Prostate gland (tissue), 2 donors: ENCODE data around the gene RPP14. TPM values are rescaled to one million over a fixed set of nuclear protein-coding genes. Genes with fewer than 3 reads are reported as not detected.

Experiments
- DNase-seq: peaks from one replicate; pipeline ENCODE4 v3.0.0-alpha.2; 2019; ENCODE audit warnings: low spot score
- H3K27ac ChIP-seq, 2 donors: fragments of 200-600 bp; sonication (generic); 2 replicates each; pipeline ENCODE4 v1.5.1; 2017 to 2019
- H3K27me3 ChIP-seq: fragments of 200-600 bp; sonication (generic); replicated peaks from 2 replicates; pipeline ENCODE4 v1.5.1; 2019; ENCODE audit not compliant: insufficient read depth
- H3K36me3 ChIP-seq, 2 donors: fragments of 200-600 bp; sonication (generic); 1 replicate in 1 of 2; 2 replicates in 1 of 2; pipeline versions ENCODE4 v1.5.1 to v1.8.1; 2017 to 2019
- H3K4me1 ChIP-seq: fragments of 200-600 bp; sonication (generic); replicated peaks from 2 replicates; pipeline ENCODE4 v1.5.1; 2019
- H3K4me3 ChIP-seq, 2 donors: fragments of 200-600 bp; sonication (generic); 2 replicates each; pipeline ENCODE4 v1.5.1; 2017 to 2019
- H3K9me3 ChIP-seq: fragments of 200-600 bp; sonication (generic); 2 replicates; pipeline ENCODE4 v1.5.1; 2017
- POLR2A ChIP-seq: fragments of 450-650 bp; IDR thresholded peaks from one replicate; pipeline ENCODE4 v1.6.1; 2016; ENCODE audit warnings: antibody characterized with exemption, mild to moderate bottlenecking
- POLR2AphosphoS5 ChIP-seq: sonication (generic); formaldehyde crosslinking; IDR thresholded peaks from one replicate; pipeline ENCODE4 v1.6.1; 2017; ENCODE audit warnings: antibody characterized with exemption
- WGBS: methylation state at CpG from one replicate; pipeline ENCODE4 v1.1.5; 2018; 5-methylcytosine and 5-hydroxymethylcytosine counted together
- intact Hi-C: fragments of 100-400 bp; cut with DNase I; formaldehyde crosslinking; loops from one replicate; pipeline ENCODE4 v1.14.2; 2022
- total RNA-seq, 2 donors: library from RNA; depleted of rRNA; stranded (reverse); fragments of >200 nt; gene quantifications; one replicate each; pipeline ENCODE4 v1.1.0, GENCODE V29; 2016
- TF ChIP-seq, protein P1 (sequence below), 4 experiments: fragments of 200-600 bp in 2 of 4; fragments of 450-650 bp in 2 of 4; sonication (generic) in 2 of 4; IDR thresholded peaks; 1 replicate in 3 of 4; 2 replicates in 1 of 4; pipeline ENCODE4 v1.5.1; 2016 to 2019; ENCODE audit warnings: antibody characterized with exemption in 4 of 4, mild to moderate bottlenecking in 2 of 4, moderate library complexity in 2 of 4

RPP14 gene
- total RNA-seq, 2 donors from 2014 or later, result 7.1 to 12.5 TPM

DNA sequence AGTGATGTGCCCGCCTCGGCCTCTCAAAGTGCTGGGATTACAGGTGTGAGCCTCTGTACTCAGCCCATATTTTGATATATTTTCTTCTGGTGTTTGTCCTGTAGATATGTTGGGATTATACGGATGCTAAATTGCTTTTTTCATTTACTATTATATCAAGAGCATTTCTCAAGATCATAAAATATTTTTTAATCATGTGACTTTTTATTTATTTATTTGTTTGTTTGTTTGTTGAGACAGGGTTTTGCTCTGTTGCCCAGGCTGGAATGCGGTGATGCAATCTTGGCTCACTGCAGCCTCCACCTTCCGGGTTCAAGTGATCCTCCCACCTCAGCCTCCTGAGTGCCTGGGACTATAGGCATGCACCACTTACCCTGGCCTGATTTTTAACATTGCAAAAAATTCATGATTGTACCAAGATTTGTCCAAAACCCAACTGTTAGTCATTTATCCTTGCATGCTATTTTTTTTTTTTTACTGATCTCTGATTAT lies 23.9 kb downstream of the RPP14 start:
- TF ChIP-seq, protein P1, sequence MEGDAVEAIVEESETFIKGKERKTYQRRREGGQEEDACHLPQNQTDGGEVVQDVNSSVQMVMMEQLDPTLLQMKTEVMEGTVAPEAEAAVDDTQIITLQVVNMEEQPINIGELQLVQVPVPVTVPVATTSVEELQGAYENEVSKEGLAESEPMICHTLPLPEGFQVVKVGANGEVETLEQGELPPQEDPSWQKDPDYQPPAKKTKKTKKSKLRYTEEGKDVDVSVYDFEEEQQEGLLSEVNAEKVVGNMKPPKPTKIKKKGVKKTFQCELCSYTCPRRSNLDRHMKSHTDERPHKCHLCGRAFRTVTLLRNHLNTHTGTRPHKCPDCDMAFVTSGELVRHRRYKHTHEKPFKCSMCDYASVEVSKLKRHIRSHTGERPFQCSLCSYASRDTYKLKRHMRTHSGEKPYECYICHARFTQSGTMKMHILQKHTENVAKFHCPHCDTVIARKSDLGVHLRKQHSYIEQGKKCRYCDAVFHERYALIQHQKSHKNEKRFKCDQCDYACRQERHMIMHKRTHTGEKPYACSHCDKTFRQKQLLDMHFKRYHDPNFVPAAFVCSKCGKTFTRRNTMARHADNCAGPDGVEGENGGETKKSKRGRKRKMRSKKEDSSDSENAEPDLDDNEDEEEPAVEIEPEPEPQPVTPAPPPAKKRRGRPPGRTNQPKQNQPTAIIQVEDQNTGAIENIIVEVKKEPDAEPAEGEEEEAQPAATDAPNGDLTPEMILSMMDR (IDR thresholded peaks at IDR 0.05), result no peak
- TF ChIP-seq POLR2AphosphoS5 (no peak), POLR2A (no peak)
- H3K4me3 ChIP-seq, result no peak overlapping the region
- H3K36me3 ChIP-seq, result no peaks in the 10 kb centered on the region
- intact Hi-C loops, result loop anchor here (5.0 kb wide), 1 partner anchor 162 kb away; the partner anchor contains the start of gene KCTD6
- no peaks in the 10 kb centered on the region for H3K4me1 ChIP-seq
- H3K27ac ChIP-seq, result no peak overlapping the region
- no peak for DNase-seq
- 95% methylated on average over 5 of the region's 5 CpGs for whole genome bisulfite sequencing
- no peaks in the 10 kb centered on the region for H3K27me3 ChIP-seq
- no peaks in the 10 kb centered on the region for H3K9me3 ChIP-seq

DNA sequence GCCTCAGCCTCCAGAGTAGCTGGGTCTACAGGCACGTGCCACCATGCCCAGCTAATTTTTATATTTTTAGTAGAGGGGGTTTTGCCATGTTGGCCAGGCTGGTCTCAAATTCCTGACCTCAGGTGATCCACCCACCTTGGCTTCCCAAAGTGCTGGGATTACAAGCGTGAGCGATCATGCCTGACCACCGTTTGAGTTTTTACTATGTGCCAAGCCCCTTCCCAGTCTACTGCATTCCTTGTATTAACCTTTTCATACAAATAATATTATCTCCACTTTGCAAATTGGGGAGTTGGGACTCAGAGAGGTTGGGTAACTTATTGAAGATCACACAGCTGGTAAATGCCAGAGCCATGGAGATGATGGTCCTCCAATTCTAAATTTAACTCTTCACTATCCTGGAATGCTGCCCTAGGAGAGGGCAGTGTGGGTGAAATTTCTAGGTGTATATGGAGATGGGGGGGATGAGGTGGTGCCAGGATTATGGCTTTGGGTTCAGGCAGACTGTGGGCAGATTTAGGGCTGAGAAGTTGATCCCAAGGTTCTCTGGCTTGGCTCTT lies 25.6 kb downstream of the RPP14 start:
- no peaks in the 10 kb centered on the region for H3K9me3 ChIP-seq
- H3K4me1 ChIP-seq, result no peaks in the 10 kb centered on the region
- no peaks in the 10 kb centered on the region for H3K27me3 ChIP-seq
- 50% methylated on average over 4 of the region's 4 CpGs for WGBS
- intact Hi-C loops, result loop anchor here (5.0 kb wide), 1 partner anchor 161 kb away; the partner anchor contains the start of gene KCTD6
- no peak for DNase-seq
- no peak overlapping the region for H3K4me3 ChIP-seq
- no peak for TF ChIP-seq POLR2A
- TF ChIP-seq, protein P1 (IDR thresholded peaks at IDR 0.05), result no peak
- TF ChIP-seq POLR2AphosphoS5, result no peak
- no peak overlapping the region for H3K27ac ChIP-seq
- H3K36me3 ChIP-seq, result no peaks in the 10 kb centered on the region

DNA sequence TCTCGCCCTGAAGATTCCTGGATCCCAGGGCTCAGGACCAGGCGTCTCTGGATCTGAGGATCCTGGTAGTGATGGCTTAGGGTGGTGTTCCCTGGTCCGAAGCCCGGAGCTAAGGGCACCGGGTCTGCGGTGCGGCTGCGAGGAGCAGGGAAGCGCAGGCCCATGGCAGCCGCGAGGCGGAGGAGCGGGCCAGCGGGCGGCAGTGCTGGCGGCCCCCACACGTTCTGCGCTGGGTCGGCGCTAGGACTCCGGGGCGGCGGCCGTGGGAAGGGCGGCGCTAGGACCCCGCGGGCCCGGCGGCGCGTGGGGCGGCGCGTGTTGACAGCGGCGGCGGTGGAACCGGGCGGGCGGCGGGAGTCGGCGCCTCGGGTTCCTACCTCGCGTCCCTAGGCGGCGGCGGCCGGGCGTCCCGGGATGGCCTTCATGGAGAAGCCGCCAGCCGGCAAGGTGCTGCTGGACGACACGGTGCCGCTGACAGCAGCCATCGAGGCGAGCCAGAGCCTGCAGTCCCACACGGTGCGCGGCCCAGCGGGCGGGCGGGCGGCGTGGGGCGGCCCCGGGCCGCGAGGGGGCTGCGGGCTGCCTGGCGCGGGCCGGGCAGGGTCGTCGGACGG lies 26.6 kb downstream of the RPP14 start, which contains the start of gene PXK:
Gene PXK, plus strand, starts transcription at position 318 of the 614 bp plus-strand sequence. Its CDS starts 97 bp downstream, at position 415.
- under 1% methylated on average over 71 of the region's 79 CpGs for WGBS
- Histone ChIP-seq H3K27ac (peak within 1 kb of the TSS; percentile 54 to 57), H3K27me3 (no peaks in the 10 kb centered on the region), H3K9me3 (no peaks in the 10 kb centered on the region), H3K36me3 (no peaks in the 10 kb centered on the region), H3K4me3 (peak within 1 kb of the TSS; percentile 73 to 80), H3K4me1 (no peaks in the 10 kb centered on the region)
- intact Hi-C loops, result loop anchor here (5.0 kb wide), 1 partner anchor 160 kb away; the partner anchor contains the start of gene KCTD6
- no peak for TF ChIP-seq POLR2AphosphoS5
- TF ChIP-seq, protein P1 (IDR thresholded peaks at IDR 0.05), result peak in 2 of 4 experiments; percentile 25 to 40
- peak; percentile 29 for TF ChIP-seq POLR2A
- peak; percentile 71 for DNase-seq

DNA sequence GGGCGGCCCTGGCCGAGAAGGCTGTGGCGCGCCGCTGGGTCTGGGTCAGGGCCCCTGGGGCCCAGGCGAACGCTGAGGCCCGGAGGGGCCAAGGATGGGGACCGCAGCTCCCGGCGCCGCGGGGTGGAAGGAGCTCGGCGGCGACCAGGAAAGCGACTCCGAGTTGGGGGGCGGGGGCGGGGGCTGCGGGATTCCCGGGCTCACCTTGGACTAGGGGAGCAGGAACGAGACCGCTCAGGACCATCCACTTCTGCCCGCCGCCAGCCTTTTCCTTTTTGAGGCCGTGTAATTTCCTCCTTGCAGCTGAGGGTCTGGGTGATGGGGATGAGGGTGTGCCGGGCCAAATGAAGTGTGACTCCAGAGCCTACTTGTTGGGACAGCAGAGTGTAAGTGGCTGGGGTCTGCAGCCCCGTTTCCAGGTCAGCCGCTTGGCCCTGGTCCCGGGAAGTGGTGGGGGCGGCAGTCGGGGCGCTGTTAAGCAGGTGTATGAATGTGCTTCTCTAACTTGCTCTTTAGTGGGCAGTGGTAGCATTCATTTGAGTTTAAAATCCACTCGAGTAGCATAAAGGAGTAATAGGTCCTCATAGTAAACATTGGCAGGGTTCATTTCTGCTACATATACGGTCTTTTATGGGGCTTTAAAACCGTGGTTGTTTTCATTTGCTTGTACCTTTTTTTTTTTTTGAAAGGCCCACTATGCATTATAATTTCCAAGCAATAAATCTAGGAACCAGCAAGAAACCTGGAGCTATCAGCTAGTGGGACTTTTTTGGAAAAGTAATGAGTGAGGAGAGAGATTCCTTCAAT lies 27.4 kb downstream of the RPP14 start:
- intact Hi-C loops, result loop anchor here (5.0 kb wide), 1 partner anchor 159 kb away; the partner anchor contains the start of gene KCTD6
- H3K27me3 ChIP-seq, result no peaks in the 10 kb centered on the region
- WGBS, result 1% methylated on average over 20 of the region's 37 CpGs
- peak overlapping the region; percentile 73 to 80 for H3K4me3 ChIP-seq
- peak overlapping the region; percentile 54 to 57 for H3K27ac ChIP-seq
- H3K4me1 ChIP-seq, result no peaks in the 10 kb centered on the region
- H3K9me3 ChIP-seq, result no peaks in the 10 kb centered on the region
- TF ChIP-seq POLR2AphosphoS5 (no peak), POLR2A (no peak)
- TF ChIP-seq, protein P1 (IDR thresholded peaks at IDR 0.05), result no peak
- peak; percentile 11 for DNase-seq
- H3K36me3 ChIP-seq, result no peaks in the 10 kb centered on the region
